Endometrium (tissue), 2 donors: ENCODE measurements around the gene GPR62.

Experiments used
- FAIRE-seq: peaks from 2 replicates; lab custom pipeline; 2012; peaks lifted over from hg19 to GRCh38; lab: Jason Lieb, UNC
- donor health status: control.
- donor health status: control.

GPR62 gene

GRCh38 chr3:51994530-51994929 lies 39.3 kb downstream of the GPR62 start:
- no peak for FAIRE-seq

DNA sequence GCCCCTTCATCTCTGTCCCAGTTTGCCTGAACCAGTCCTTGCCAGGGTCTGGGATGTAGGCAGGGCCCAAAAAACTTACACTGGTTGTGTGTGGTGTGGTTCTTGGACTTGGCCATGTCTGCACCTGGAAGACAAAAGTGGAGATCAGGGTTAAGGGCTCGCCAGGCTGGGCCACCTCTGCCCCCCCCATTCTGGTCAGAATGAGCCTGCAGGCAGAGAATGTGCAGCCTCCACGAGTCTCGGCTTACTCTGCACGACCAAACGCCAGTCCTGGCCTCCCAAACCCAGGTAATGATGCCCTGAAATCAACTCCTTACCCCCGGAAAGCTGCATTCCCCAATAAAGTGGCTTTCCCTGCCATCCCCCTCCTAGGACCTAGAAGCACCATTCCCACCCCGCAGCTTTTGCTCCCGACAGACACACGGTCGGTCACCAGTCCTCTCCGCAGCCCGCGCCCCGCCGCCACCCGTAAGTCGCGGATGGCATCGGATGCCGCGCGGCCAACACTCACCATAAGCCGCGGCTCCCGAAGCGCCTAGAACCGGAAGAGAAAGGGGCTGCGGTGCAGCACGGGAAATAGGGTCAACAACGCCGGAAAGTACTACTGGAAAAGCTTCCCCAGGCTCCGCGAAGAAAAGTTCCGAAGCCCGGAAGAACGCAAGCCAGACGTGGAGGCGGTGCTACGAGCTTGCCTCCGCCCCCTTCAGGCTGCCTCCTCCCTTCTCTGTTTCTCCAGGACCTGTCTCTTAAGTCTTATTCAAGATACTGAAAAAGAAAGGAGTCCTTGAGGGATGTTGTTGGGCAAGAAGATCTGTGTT lies 40.4 kb downstream of the GPR62 start, which contains the start of gene RPL29:
TSS of gene RPL29 (minus strand) at position 550 of the 818 bp plus-strand sequence. CDS start at position 116, 434 bp downstream.
- peak; percentile 95 for FAIRE-seq

DNA sequence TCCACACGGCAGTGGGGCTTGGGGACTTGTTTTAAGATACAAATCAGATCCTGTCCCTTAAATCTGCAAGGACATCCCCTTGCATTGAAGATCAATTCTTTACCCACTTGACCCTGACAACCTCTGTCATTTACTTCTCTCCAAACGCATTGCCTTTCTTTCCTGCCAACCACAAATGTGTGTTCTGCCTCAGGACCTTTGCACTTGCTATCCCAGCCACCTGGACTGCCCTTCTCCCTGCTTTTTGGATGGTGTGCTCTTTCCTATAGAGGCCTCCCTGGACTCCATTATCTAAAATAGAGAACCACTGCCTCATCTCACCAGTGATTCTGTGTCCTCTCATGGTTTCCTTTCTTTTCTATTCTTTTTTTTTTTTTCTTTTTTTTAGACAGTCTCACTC lies 42.0 kb downstream of the GPR62 start:
- FAIRE-seq: no peak

DNA sequence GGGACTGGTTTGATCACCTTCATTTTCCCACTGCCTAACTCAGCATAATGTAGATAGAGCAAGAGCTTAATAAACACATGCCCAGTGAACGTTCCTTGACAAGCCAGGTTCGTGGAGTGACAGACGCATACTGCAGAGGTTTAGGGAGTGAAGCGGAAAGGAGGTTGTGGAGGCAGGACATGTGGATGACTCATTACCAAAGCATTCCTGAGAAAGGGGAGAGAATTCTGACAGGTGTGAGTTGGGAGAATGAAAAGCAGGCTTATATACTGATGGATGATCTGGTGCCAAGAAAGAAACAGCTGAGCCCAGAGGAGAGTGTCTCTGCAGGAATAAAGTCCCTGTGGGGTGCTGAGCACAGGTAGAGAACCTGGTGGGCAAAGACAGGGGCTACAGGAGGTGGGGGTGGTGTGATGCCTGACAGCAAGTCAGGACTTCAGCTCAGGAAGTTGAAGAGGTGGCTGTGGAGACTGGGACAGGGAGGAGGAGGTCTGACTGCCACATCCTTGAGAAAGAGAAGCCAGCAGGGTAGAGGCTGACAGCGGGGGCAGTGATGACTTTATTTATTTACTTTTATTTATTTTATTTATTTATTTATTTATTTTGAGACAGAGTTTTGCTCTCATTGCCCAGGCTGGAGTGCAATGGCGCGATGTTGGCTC lies 42.9 kb downstream of the GPR62 start:
- FAIRE-seq: no peak

GRCh38 chr3:51998774-51999173 lies 43.6 kb downstream of the GPR62 start:
- no peak for FAIRE-seq

DNA sequence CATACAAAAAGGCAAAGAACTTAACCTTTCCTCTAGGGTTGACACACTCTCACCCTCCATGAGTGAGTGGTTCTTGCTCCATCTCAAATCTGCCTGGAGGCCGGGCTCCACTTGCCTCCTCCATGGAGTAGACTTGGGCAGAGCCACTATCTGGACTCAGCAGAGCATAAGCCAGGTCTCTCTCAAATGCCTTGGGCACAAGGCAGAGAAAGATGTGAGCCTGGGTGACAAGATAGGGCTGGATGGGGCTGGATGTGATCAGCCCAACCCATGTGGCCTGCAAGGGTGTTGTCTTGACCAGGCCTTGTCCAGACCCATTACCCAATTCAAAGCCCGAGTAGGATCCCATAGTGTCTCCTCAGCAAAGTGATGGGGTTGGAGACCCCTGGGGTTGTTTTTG lies 44.7 kb downstream of the GPR62 start:
- no peak for FAIRE-seq

- FAIRE-seq: no peak
Measured at GRCh38 chr3:52001443-52001974, 46.3 kb downstream of the GPR62 start.

GRCh38 chr3:52002748-52003147 lies 47.6 kb downstream of the GPR62 start:
- no peak for FAIRE-seq

DNA sequence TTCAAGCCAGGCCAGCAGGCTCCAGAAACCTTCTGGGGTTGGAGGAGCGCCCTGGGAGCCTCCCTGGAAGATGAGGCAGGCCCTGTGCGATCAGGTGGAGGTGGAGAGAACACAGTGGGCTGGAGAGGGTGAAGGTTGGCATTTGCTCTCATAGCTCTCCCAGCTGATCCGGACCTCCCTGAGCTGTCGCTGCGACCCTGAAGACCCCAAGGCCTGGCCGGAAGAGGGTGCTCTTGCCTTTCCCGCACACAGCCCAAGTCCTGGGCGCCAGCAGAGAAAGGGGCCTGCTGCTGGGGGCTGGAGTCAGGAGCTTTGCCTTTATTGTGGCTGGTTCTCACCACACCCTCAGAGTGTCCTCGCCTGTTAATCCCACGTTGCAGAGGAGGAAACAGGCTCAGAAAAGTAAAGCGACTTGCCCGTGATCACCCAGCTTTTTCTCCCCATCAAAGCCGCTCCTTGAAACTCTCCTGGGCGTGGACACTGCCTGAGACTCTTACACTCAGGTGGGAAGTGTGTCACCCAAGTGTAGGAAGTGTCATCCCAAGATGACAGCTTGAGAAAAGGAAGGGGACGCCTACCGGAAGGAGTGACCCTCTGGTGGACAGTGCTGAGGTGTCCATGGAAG lies 49.1 kb downstream of the GPR62 start:
- FAIRE-seq: no peak

DNA sequence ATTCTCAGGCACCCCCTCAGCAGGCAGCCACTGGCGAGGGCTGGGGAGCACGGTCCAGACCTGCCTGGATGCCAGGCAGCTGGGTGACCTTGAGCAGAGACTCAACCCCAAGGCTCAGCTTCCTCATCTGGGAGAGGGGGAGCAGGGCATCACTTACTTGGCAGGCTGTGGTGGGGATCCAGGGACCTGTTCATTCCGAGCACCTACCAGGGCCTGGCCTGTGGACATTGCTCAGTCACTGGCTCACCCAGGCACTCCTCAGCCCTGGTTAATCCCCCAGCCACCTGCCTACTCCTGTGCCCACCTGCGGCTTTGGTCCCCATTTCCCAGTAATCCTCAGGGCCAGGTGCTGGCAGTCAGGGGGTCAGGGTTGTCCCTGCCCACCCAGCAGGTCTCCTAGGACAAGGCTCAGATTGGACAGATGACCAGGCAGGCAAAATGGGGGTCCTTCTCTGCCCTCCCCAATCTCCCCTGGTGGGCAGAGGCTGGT lies 49.8 kb downstream of the GPR62 start:
- no peak for FAIRE-seq

GRCh38 chr3:52005571-52005986 lies 50.4 kb downstream of the GPR62 start:
- no peak for FAIRE-seq

- FAIRE-seq: no peak
Measured at GRCh38 chr3:52006017-52006819, 51.0 kb downstream of the GPR62 start.

DNA sequence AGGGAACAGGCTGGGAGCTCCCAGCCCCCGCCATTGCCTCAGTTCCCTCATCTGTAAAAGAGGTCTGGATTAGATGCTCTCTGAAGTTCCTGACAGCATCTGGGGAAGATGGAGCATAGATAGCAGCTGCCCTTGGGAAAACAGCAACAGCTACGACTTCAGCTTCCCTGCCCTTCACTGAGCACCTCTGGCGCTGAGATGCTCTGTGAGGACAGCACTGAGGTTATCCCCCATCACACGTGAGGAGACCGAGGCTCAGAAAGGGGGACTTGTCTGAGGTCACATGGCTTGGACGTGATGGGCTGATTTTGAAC lies 51.6 kb downstream of the GPR62 start:
- no peak for FAIRE-seq
